Activated CD4-positive, CD25-positive, alpha-beta regulatory T cell treated with anti-CD3 and anti-CD28 coated beads, Interleukin-2, amount 50 U/mL, for 16 hours (primary cell): ENCODE results near the gene DNAJC2.
"Not testable (repeated sequence)": the region's sequence is repeated elsewhere in the genome, so short reads cannot be mapped to it uniquely, and the experiment has no call there.

Experiments
- DNase-seq: peaks from one replicate; pipeline ENCODE4 v3.0.0-alpha.2; 2020; ENCODE audit warnings: low read depth, low spot score

Gene DNAJC2

DNA sequence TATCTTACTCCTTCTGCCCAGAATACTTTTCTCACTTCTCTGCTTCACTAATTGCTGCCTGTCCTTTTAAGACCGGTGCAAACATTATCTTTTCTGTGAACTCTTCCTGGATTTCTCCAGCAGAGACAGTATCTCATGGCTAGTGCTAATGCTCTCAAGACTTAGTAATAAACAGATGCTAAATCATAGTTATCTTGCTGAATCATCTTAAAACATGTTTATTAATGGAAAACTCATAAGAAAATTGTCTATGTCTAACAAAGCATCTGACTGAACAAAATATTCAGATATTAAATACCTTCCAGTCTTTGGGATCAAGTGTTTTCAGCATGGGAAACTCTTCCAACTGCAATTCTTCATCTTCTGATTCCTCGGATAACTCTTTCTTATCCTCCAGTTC lies 3.1 kb downstream of the DNAJC2 start:
- DNase-seq, result no peak

DNA sequence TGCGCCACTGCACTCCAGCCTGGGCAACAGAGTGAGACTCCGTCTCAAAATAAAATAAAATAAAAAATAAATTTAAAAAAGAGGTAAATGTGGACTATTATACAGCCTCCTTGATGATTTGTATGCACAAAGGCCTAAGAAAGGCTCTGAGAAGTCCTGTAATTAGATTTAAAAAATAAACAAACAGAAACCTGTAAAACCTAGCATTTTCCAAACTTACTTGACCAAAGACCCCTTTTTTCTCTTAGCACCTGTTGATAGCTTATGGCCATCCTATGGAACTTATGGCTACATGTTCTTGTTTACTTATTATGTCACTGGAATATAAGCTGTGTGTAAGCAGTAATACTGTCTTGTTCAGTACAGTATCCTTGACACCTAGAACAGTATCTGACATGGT lies 5.7 kb downstream of the DNAJC2 start:
- no peak for DNase-seq

DNA sequence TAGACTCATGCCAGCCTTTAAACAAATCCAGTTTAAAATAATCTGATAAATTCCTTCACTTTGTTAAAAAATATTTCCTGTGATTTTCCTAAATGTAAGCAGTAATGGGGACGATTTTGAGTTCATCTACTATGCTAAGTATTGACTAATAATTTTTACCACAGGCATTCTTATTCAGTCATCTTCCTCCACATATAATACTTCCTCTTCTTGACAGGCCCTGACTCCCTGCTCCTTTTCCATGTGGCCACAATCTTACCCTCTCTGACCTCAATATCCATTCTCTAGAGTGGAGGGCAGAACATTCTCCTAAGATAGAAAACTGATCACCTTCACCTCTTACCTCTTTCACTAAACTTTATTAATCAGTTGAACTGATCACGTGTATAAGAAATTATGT lies 7.8 kb downstream of the DNAJC2 start:
- no peak for DNase-seq

DNA sequence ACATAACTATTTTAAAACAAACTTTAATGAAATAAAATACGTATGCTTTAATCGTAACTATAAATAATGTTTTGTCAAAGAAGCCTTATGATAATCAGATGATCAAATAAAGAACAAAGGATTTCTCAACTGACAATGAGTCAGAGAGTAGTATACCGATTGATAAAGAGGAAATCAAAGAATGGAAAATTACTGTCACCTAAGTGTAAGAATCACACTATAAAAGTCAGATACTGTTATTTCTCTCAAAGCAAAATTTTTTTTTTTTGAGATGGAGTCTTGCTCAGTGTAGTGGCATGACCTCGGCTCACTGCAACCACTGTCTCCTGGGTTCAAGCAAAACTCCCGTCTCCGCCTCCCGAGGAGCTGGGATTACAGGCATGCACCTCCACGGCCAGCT lies 18.8 kb downstream of the DNAJC2 start:
- DNase-seq, result no peak

DNA sequence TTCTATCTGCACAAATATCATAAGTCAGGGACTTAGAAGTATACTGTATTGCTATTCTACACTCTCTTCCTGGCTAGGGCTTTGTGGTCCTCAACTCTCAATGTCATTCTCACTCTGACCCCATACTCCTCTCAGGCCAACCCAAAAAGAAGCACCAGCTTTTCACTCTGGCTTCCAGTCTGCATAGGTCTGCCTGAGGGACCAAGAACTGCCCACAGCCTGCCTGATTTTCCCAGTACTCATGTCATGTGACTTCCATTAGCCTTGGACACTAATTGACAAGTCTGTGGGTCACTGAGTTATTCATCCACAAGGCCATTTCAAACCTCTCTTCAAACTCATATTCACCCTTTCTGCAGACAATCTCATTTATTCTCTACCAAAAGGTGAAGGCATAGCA lies 27.6 kb downstream of the DNAJC2 start:
- no peak for DNase-seq

DNA sequence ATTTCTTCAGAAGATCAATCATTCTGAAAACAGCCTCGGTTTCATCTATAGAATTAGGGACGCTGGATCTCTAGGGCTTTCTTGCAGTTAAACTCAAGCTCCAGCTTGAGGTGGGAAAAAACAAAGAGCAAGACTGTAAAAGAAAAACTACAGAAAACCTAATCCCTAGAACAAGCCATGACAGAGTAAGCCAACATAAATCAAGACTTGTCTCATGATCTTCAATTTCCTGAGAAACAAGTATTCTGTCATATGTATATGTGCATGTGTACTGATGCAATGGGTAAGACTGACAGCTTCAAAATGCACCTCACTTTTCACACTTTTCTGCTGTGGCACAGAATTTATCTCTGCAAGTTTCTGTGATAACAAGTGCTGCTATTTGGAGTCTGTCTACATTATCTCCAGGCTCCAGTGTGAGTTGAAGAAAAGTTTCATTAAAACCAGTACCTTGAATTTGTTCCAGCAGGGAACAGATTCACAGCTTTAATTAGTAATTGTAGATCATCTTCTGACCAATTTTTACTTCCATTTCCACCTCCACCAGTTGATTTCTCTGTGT lies 28.1 kb downstream of the DNAJC2 start:
- DNase-seq, result no peak

DNA sequence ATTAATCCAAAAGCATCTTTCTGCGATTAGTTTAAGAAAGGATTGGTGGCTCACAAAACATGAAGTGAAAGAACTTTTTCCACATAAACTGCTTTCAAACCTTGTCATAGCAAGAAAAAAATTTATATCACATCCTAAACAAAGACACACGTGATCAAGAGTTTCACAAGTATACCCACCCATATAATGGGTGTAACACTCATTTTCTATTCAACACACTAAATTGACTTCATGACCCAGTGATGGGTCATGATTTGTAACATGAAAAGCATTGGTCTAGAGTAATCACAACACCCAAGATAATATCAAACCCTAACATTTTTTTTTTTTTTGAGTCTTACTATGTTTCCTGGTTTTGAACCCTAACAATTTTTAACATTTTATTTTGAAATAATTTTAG lies 29.7 kb downstream of the DNAJC2 start:
- no peak for DNase-seq

DNA sequence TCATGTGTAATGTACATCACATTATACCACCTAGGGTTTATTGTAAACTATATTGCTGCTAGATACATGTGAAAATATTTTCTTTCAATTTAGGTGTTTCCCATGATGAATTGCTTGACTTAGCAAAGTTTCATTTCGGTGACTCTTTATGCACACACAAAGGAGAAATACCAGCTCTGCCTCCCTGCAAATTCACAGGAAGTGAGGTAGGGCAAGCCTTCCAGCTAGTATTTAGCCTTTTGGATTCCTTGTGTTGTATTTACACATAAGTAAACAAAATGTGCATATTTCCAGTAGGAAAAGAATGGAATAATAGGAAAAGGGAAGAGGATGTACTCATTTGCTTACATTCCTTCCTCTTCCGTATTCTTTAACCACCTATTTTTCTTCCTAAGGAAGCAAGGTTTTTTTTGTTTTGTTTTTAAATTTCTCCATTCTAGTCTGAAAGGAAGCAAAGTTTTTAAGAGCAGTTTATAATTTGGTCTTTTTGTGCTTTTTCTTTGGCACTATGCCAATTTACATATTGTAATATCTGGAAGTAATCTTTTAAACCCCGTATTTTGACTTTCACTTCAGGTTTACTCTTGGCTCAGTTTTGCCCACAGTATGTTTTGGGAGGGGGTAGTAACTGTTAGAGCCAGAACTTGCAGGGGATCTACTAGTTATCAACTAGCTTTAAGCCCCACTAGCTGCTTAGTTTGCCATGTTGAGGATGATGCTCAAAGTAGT lies 36.9 kb downstream of the DNAJC2 start:
- no peak for DNase-seq

DNA sequence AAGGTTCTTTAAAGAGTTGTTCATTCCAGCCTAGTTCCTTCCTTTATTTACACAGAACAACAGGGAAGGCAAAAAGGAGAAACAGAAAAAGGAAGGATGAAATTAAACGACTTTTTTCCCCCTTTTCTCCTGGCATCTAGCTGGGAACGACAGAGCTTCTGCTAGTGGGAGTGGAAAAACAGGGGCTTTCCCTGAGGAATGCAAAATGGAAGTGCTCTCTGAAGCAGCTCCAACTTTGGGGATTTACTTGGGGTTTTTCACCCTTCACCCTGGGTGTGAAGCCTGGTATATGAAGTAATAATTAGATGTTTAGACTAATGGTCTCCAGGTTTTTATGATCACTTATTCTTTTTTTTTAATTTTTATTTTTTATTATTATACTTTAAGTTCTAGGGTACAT lies 43.1 kb downstream of the DNAJC2 start:
- no peak for DNase-seq

DNA sequence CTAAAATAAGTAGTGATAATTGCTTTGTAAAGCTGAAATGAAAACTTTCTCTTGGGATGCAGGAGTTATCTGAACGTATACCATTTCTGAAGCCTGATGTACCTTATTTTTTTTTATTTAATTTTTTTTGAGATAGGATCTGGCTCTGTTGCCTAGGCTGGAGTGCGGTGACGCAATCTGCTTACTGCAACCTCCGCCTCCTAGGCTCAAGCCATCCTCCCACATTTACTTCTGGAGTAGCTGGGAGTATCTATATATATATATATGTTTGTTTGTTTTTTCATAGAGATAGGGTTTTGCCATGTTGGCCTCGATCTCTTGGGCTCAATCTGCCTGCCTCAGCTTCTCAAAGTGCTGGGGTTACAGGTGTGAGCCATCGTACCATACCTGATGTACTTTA lies 44.9 kb downstream of the DNAJC2 start:
- no peak for DNase-seq

GRCh38 chr7:103297837-103298179 lies 46.8 kb downstream of the DNAJC2 start:
- no peak for DNase-seq

- DNase-seq, result peak; percentile 92
Observed at GRCh38 chr7:103296901-103297836, 47.4 kb downstream of the DNAJC2 start, which contains the start of gene PMPCB. TSS of gene PMPCB (plus strand) at chr7:103297435. CDS start at chr7:103297460, 25 bp downstream.

GRCh38 chr7:103293526-103293925 lies 51.0 kb downstream of the DNAJC2 start:
- DNase-seq, result no peak

- DNase-seq, result no peak
Observed at GRCh38 chr7:103292122-103292521, 52.4 kb downstream of the DNAJC2 start.

GRCh38 chr7:103282802-103283427 lies 61.7 kb downstream of the DNAJC2 start:
- not testable (repeated sequence) for DNase-seq

DNA sequence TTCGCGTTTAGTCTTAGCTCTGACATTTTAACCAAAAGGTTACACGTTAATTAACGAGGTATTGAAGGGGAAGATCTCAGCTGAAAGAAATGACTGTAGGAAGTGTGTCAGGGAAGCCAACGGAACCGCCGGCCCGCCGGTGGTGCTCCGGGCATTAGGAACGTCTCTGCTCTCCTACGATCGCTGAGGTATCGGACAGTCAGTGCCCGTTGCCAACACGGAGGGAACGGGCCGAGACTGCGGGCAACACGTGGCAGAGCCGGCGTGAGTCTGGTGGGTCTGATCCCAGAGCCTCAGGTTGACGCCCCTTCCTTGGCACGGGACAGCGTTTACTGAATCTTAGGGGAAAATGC lies 63.8 kb downstream of the DNAJC2 start:
- not testable (repeated sequence) for DNase-seq

GRCh38 chr7:103279963-103280802 lies 64.4 kb downstream of the DNAJC2 start:
- peak; percentile 80 for DNase-seq

GRCh38 chr7:103279636-103279962 lies 65.0 kb downstream of the DNAJC2 start:
- DNase-seq, result not testable (repeated sequence)

GRCh38 chr7:103278195-103278594 lies 66.4 kb downstream of the DNAJC2 start:
- DNase-seq, result not testable (repeated sequence)

DNA sequence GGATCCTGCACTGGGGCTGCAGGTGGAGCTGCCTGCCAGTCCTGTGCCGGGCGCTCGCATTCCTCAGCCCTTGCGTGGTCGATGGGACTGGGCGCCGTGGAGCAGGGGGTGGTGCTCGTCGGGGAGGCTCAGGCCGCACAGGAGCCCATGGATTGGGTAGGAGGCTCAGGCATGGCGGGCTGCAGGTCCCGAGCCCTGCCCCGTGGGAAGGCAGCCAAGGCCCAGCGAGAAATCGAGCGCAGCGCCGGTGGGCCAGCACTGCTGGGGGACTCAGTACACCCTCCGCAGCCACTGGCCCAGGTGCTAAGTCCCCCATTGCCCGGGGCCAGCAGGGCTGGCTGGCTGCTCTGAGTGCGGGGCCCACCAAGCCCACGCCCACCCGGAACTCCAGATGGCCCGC lies 69.7 kb downstream of the DNAJC2 start:
- DNase-seq, result not testable (repeated sequence)

DNA sequence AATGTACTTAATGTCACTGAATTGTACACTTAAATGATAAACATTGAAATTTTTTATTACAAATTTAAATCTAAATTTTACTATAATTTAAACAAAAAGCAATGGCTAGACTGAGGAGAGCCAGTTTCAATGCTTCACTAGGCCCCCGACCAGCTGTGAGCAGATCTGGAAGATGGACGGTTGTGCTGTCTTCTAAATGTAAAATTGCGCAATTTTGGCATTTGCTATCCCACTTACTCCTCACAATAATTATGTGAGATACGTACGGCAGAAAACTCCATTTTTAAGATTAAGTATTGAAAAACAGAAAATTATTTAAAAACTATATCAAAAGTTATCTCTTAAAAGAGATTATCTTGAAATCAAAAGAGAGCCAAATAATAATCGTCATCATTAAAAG lies 71.2 kb downstream of the DNAJC2 start:
- DNase-seq, result not testable (repeated sequence)
